Gastroesophageal sphincter (tissue), 4 donors: ENCODE data around the gene OSTF1. TPM values are rescaled to one million over a fixed set of nuclear protein-coding genes. Genes with fewer than 3 reads are reported as not detected.

Experiments
- ATAC-seq: fragments of 150-250 bp; one replicate; pipeline ENCODE4 v1.9.1; 2016; ENCODE audit warnings: mild to moderate bottlenecking, moderate library complexity
- H3K27ac ChIP-seq, 4 donors: fragments of 200-600 bp; sonication (generic) in 3 of 4; 1 replicate in 3 of 4; 2 replicates in 1 of 4; pipeline ENCODE4 v1.5.1; 2016 to 2019
- H3K27me3 ChIP-seq: fragments of 200-600 bp; sonication (generic); one replicate; pipeline ENCODE4 v1.5.1; 2019
- H3K36me3 ChIP-seq, 2 donors: fragments of 200-600 bp; sonication (generic); one replicate each; pipeline ENCODE4 v1.5.1; 2019; ENCODE audit warnings: control low read depth in 1 of 2
- H3K4me1 ChIP-seq, 3 donors: fragments of 200-600 bp; sonication (generic); 1 replicate in 2 of 3; 2 replicates in 1 of 3; pipeline ENCODE4 v1.5.1; 2016 to 2019; ENCODE audit warnings: control low read depth in 2 of 3
- H3K4me3 ChIP-seq, 2 donors: fragments of 200-600 bp; sonication (generic); one replicate each; pipeline ENCODE4 v1.5.1; 2019; ENCODE audit warnings: mild to moderate bottlenecking in 1 of 2, moderate library complexity in 1 of 2
- H3K9me3 ChIP-seq, 3 donors: fragments of 200-600 bp; sonication (generic); one replicate each; pipeline ENCODE4 v1.5.1; 2017 to 2019; ENCODE audit warnings: control low read depth in 2 of 3
- CTCF ChIP-seq, 4 experiments: fragments of 200-600 bp in 2 of 4; fragments of 450-650 bp in 2 of 4; sonication (generic) in 1 of 4; IDR thresholded peaks; one replicate each; pipeline ENCODE4 v1.5.1; 2017 to 2019; ENCODE audit warnings: antibody characterized with exemption in 4 of 4, mild to moderate bottlenecking in 2 of 4, moderate library complexity in 2 of 4
- EP300 ChIP-seq: sonication (generic); formaldehyde crosslinking; IDR thresholded peaks from one replicate; pipeline ENCODE4 v1.6.1; 2017; ENCODE audit warnings: antibody characterized with exemption, mild to moderate bottlenecking
- POLR2A ChIP-seq, 2 donors: fragments of 450-650 bp; IDR thresholded peaks; one replicate each; pipeline ENCODE4 v1.6.1; 2017; ENCODE audit warnings: antibody characterized with exemption in 2 of 2, mild to moderate bottlenecking in 2 of 2, moderate library complexity in 1 of 2
- POLR2AphosphoS5 ChIP-seq: sonication (generic); formaldehyde crosslinking; IDR thresholded peaks from one replicate; pipeline ENCODE4 v1.6.1; 2017; ENCODE audit warnings: antibody characterized with exemption
- WGBS, 2 donors: methylation state at CpG; one replicate each; pipeline ENCODE4 v1.1.5; 2018; ENCODE audit warnings: low coverage in 1 of 2; 5-methylcytosine and 5-hydroxymethylcytosine counted together
- total RNA-seq, 4 donors: library from RNA; depleted of rRNA; stranded (reverse); fragments of >200 nt; gene quantifications; one replicate each; pipeline ENCODE4 v1.1.0, GENCODE V29; 2016

The OSTF1 gene
- total RNA-seq, 4 donors from 2014 or later: 9.7 to 37.6 (median 28.5) TPM

- WGBS, 2 donors: 55 to 82% methylated on average over 1 of the region's 1 CpG
These were observed 50.1 kb downstream of the OSTF1 start for GRCh38 chr9:75138260-75139040.

GRCh38 chr9:75139201-75139600 is 50.9 kb downstream of the OSTF1 start:
- TF ChIP-seq CTCF (IDR thresholded peaks at IDR 0.05): no peak
- no peak for TF ChIP-seq POLR2A (IDR thresholded peaks at IDR 0.05)
- no peak for TF ChIP-seq EP300
- no peak for TF ChIP-seq POLR2AphosphoS5

More at GRCh38 chr9:75138260-75139040, 50.1 kb downstream of the OSTF1 start:
- no peak overlapping the region for H3K27ac ChIP-seq
- peaks cover 2 to 89% of the 10 kb centered on the region in 2 donors for H3K36me3 ChIP-seq
- no peak overlapping the region for H3K4me3 ChIP-seq
- no peaks in the 10 kb centered on the region for H3K27me3 ChIP-seq
- ATAC-seq: no peak
- H3K4me1 ChIP-seq: no peaks in the 10 kb centered on the region
- no peaks in the 10 kb centered on the region for H3K9me3 ChIP-seq
- TF ChIP-seq POLR2AphosphoS5 (no peak), CTCF (IDR thresholded peaks at IDR 0.05) (no peak)

GRCh38 chr9:75140261-75140660 is 51.9 kb downstream of the OSTF1 start:
- Histone ChIP-seq H3K4me3 (no peak overlapping the region), H3K4me1 (no peaks in the 10 kb centered on the region), H3K36me3 (peaks cover 2 to 93% of the 10 kb centered on the region in 2 donors), H3K27me3 (no peaks in the 10 kb centered on the region), H3K9me3 (no peaks in the 10 kb centered on the region), H3K27ac (no peak overlapping the region)
- no peak for ATAC-seq
- TF ChIP-seq POLR2A (IDR thresholded peaks at IDR 0.05): no peak
- TF ChIP-seq CTCF (IDR thresholded peaks at IDR 0.05): no peak
- TF ChIP-seq EP300: no peak
- TF ChIP-seq POLR2AphosphoS5: no peak
- WGBS, 2 donors: 79 to 88% methylated on average over 3 of the region's 3 CpGs

More at GRCh38 chr9:75139201-75139600, 50.9 kb downstream of the OSTF1 start:
- H3K4me3 ChIP-seq: no peak overlapping the region
- no peak for ATAC-seq
- no peaks in the 10 kb centered on the region for H3K9me3 ChIP-seq
- H3K27me3 ChIP-seq: no peaks in the 10 kb centered on the region
- no peaks in the 10 kb centered on the region for H3K4me1 ChIP-seq
- H3K27ac ChIP-seq: no peak overlapping the region
- peaks cover 2 to 92% of the 10 kb centered on the region in 2 donors for H3K36me3 ChIP-seq
- 83 to 84% methylated on average over 6 to 7 of the region's 7 CpGs for WGBS, 2 donors

GRCh38 chr9:75142202-75142601 is 53.9 kb downstream of the OSTF1 start:
- Histone ChIP-seq H3K9me3 (no peaks in the 10 kb centered on the region), H3K36me3 (peaks cover 0 to 91% of the 10 kb centered on the region in 2 donors), H3K4me3 (no peak overlapping the region), H3K4me1 (no peaks in the 10 kb centered on the region), H3K27me3 (no peaks in the 10 kb centered on the region), H3K27ac (no peak overlapping the region)
- WGBS, 2 donors: 70% methylated on average over 2 of the region's 2 CpGs; no CpG with 5 or more reads in 1 of the 2 donors
- TF ChIP-seq POLR2A (IDR thresholded peaks at IDR 0.05) (no peak), POLR2AphosphoS5 (no peak), EP300 (no peak), CTCF (IDR thresholded peaks at IDR 0.05) (no peak)
- no peak for ATAC-seq

- H3K27ac ChIP-seq: no peak overlapping the region
- WGBS, 2 donors: 100% methylated on average over 1 to 3 of the region's 3 CpGs
- H3K27me3 ChIP-seq: no peaks in the 10 kb centered on the region
- ATAC-seq: no peak
- no peaks in the 10 kb centered on the region for H3K9me3 ChIP-seq
- H3K4me3 ChIP-seq: no peak overlapping the region
- H3K36me3 ChIP-seq: peaks cover 0 to 79% of the 10 kb centered on the region in 2 donors
- TF ChIP-seq POLR2A (IDR thresholded peaks at IDR 0.05): no peak
- no peak for TF ChIP-seq POLR2AphosphoS5
- TF ChIP-seq CTCF (IDR thresholded peaks at IDR 0.05): no peak
- no peak for TF ChIP-seq EP300
- no peaks in the 10 kb centered on the region for H3K4me1 ChIP-seq
These were observed 57.9 kb downstream of the OSTF1 start for GRCh38 chr9:75146229-75146628.
